HG03280 (cell line): ENCODE measurements around the gene HOXC9.

Source experiments
- ATAC-seq: cut with Tn5 transposase; IDR thresholded peaks from one replicate; pipeline ENCODE4 v1.9.1; 2021; ENCODE audit warnings: mild to moderate bottlenecking, moderate library complexity; ENCODE audit not compliant: unreplicated experiment

The HOXC9 gene

DNA sequence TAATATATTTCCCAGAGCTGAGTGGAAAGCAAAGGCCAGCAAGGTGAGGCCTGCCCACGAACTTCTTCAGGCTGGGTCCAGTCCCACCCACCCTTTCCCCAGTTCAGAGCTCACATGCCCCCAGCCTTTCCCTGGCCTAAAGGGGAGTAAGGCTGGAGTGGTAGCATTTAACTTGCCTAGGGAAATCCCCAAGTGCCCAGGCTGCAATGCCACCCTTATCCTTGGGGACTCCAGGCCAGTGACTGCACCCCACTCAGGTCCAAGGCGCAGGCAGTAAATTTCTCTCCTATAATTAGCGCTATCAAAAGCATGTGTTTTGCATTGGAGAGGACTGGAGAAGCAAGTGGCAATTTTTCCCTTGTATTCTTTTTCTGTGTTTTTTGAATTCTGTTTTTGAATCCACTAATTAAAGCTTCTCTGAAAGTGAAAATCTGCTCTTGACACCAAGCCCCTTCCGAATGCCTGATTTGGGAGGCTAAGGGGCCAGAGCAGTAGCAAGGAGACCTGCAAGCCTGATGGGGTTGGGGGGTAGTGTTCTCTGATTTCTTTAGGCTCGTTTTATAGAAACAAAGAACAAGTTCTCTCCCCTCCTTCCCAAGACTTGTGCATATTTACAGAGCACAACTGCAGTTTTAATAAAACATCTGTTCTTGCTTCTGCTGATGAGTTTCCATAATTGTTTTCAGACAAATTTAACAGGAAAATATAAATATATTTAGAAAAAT, 24.8 kb downstream of the HOXC9 start:
- no peak for ATAC-seq

DNA sequence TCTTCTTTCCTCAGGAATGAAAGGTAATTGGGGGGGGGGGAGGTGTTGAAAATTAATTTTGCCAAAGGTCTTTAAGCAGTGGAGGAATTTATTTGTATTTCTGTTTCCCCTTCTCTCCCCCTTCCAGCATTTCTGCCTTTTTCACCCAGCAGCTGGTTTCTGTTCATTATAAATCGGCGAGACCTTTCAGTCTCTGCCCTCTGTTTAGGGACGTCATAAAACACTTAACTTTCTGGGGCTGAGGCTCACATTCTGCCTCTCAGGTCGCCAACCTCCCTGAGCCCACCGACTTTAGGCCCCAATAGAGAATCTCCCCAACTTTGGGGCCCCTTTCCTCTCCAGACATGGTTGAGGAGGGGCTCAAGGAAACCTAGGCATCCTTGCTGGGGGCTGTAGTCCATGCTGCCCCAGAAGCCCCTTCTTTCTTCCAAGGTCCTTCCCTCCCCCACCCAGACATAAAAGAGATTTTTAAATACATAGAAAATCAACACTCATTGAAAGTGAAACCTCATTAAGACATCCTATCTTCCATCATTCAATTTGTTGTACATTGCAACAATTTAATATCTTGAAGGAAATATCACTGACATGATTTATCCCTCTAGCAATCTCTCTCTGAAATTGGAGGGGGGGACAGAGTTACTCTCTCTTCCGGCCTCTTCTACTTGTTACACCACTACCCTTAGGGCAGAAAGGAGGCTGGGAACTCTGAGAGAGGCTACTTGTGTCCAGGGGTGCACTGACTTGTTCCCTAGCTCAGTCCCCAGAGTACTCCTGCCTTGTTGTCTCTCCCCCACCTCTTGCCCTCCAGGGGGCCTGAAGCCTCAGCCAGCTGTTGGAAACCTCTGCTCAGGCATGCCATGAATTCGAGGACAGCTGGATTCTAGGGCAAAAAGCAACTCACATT, 25.8 kb downstream of the HOXC9 start:
- no peak for ATAC-seq

DNA sequence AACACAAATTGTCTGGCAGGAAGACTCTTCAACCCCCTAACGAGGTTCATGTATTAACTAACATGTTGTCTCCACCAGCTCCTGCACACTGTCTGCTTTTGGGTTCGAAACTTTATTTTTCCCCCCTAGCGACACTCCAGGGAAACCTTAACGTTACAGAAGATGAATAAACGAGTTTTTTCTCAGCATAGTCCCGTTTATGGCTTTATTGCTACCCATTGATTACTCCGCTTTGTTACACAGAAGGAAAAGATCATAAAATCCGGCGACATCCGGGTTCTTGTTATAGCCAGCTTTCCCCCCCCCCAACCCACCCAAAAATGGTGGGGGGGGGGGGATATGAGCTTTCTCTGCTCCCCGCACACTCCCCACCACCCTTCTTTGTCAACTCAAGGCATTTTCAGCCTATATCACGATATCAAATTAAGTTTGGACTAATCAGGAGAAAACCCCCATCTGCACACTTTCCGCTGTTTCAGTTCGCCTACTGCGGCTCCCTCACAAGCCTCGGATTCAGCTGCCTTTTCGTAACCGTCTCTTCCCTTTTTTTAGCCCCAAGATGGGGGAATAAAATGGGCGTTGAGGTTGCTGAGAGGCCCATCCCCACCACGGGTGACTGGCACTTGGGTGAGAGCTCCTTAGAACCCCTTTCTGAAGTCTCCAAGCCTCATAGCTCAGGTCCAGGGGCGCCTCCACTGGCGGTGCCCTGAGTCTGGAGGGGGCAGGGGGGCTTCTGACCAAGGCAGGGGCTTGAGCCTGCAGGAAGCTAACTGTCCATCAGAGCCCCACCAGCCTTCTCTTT, 26.9 kb downstream of the HOXC9 start:
- no peak for ATAC-seq

DNA sequence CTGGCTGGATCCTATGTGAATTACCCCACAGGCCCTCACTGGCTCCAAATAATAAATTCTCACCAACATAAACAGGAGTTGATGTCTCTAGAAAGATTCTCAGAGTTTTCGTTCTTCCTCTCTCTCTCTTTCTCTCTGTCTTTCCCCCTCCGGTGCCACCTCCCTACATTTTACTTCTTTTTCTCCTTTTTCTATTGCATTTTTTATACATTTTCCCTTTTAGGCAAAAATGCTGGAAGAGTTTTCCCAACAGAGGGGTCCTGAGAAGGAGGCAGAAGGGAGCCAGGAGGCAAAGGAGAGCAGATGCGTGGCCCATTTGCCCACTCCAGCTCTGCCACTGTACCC, 27.5 kb downstream of the HOXC9 start:
- ATAC-seq: no peak

DNA sequence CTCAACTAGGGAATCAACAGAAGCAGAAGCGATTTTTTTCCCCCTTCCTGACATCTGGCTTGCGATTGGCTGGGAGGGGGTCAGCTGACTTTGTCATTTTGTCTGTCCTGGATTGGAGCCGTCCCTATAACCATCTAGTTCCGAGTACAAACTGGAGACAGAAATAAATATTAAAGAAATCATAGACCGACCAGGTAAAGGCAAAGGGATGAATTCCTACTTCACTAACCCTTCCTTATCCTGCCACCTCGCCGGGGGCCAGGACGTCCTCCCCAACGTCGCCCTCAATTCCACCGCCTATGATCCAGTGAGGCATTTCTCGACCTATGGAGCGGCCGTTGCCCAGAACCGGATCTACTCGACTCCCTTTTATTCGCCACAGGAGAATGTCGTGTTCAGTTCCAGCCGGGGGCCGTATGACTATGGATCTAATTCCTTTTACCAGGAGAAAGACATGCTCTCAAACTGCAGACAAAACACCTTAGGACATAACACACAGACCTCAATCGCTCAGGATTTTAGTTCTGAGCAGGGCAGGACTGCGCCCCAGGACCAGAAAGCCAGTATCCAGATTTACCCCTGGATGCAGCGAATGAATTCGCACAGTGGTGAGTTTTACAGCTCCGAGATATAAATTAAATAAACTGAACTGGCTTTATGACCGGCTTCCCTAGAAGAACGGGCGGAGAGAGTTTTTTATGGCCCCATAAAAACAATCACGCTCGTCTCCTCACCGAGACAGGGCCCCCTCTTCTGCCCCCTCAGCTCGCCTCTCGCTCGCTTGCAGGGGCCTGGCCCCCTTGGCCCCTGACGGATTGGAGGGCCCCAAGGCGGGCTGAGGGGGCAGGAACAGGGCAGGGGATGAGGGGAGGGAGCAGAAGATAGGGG, 28.6 kb downstream of the HOXC9 start, which contains the start of gene HOXC6:
TSS of gene HOXC6 (plus strand) at position 127 of the 888 bp plus-strand sequence. CDS start at position 209, 82 bp downstream.
- ATAC-seq: no peak

DNA sequence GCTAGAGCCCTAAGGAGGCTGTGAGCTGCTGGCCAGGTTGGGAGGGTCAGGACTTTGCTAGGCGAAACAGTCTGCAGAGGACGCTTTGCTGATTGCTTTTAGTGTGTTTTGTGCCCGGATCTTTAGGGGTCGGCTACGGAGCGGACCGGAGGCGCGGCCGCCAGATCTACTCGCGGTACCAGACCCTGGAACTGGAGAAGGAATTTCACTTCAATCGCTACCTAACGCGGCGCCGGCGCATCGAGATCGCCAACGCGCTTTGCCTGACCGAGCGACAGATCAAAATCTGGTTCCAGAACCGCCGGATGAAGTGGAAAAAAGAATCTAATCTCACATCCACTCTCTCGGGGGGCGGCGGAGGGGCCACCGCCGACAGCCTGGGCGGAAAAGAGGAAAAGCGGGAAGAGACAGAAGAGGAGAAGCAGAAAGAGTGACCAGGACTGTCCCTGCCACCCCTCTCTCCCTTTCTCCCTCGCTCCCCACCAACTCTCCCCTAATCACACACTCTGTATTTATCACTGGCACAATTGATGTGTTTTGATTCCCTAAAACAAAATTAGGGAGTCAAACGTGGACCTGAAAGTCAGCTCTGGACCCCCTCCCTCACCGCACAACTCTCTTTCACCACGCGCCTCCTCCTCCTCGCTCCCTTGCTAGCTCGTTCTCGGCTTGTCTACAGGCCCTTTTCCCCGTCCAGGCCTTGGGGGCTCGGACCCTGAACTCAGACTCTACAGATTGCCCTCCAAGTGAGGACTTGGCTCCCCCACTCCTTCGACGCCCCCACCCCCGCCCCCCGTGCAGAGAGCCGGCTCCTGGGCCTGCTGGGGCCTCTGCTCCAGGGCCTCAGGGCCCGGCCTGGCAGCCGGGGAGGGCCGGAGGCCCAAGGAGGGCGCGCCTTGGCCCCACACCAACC, 29.8 kb downstream of the HOXC9 start:
- ATAC-seq: no peak

DNA sequence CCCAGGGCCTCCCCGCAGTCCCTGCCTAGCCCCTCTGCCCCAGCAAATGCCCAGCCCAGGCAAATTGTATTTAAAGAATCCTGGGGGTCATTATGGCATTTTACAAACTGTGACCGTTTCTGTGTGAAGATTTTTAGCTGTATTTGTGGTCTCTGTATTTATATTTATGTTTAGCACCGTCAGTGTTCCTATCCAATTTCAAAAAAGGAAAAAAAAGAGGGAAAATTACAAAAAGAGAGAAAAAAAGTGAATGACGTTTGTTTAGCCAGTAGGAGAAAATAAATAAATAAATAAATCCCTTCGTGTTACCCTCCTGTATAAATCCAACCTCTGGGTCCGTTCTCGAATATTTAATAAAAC, 30.5 kb downstream of the HOXC9 start:
- ATAC-seq: no peak

DNA sequence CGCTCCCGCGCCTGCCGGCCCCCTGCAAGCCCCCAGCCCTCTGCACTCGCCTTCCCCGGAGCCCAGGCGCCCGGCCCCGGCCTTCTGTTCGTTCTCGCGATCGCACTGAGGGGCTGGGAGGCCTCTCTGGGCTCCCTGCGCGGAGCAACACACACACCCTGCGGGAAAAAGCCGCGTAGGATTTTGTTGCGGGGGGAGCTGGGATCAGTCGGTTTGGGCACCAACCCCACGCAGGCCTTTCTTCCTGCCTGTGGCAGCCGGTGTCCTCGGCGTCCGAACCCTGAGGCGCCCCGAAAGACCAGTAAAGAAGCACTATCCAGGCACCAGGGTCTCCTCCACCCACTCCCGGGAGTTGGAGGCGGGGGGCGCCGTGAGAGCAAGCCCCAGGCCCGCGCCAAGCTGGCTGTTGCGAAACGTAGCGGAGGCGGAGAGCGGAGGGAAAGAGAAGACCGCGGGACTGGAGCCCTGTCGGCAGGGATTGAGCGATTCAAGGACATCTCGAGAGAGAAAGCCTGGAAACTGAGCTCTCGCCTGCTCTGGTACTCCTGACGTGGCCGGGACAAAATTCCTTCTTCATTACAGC, 31.0 kb downstream of the HOXC9 start:
- no peak for ATAC-seq

DNA sequence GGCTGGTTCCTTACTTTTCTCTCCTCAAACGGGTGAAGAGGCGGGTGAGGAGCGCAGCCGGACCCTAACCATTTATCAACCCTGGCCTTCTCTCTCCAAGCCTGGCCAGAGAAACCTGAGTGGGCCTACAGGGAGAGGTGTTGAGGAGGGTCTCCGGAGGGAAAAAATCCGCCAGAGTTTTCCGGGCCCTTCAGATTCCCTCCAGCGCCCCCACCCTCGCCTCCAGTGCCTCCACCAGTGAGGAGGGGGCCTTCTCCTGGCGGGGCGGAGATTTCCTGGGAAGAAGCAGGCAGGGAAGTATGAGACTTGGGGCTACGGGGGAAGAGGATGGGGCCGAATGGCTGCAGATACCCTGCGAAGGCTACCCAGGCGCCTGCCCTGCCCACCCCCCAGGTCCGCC, 31.5 kb downstream of the HOXC9 start:
- ATAC-seq: no peak

DNA sequence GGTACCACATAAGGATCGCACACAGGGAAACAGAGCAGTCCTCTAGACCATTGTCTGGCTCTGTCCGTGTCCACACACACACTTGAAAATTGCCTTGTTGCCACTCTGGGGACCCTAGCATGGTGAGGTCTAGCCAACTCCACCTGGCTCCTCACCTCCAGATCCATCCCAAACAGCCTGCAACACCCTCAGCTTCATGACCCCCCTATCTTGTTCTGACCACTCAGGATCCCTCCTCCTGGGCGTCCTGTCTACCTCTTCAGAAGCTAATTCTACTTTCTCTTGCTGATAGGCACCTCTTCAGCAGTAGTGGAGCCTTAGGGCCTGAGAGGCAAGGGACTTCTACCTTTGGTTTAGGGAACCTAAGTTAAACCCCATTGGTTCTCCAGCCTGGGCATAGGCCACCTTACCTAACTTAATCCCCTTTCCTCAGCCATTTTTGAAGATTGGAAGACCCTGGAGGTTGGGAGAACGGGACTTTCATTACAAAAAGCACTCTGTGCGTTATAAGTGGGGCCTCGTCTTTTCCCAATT, 32.2 kb downstream of the HOXC9 start:
- no peak for ATAC-seq

DNA sequence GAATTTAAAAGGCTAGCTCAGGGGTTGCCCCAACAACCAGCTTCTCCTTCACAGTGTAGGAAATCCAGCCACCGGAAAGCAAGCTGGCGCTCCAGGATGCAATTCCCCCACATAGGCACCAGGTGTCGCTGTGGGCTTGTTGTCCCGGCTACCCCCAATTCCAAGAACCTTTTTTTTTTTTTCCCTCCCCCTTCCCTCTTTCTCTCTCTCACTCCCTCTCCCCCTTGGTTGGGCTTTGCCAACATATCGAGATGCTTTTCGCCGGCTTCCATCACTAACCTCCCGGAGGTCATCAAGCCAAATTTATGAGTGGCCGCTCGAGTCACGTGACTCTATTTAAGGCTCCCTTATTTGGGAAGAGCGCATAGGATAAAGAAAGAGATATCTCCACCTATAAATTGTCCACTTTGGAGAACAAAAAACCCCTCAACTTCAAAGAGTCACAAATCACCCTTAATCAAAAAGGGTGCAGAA, 32.7 kb downstream of the HOXC9 start, which contains the start of gene HOXC5:
TSS of gene HOXC5 (plus strand) at position 424 of the 474 bp plus-strand sequence. CDS start 73 bp downstream, outside the sequence.
- no peak for ATAC-seq

DNA sequence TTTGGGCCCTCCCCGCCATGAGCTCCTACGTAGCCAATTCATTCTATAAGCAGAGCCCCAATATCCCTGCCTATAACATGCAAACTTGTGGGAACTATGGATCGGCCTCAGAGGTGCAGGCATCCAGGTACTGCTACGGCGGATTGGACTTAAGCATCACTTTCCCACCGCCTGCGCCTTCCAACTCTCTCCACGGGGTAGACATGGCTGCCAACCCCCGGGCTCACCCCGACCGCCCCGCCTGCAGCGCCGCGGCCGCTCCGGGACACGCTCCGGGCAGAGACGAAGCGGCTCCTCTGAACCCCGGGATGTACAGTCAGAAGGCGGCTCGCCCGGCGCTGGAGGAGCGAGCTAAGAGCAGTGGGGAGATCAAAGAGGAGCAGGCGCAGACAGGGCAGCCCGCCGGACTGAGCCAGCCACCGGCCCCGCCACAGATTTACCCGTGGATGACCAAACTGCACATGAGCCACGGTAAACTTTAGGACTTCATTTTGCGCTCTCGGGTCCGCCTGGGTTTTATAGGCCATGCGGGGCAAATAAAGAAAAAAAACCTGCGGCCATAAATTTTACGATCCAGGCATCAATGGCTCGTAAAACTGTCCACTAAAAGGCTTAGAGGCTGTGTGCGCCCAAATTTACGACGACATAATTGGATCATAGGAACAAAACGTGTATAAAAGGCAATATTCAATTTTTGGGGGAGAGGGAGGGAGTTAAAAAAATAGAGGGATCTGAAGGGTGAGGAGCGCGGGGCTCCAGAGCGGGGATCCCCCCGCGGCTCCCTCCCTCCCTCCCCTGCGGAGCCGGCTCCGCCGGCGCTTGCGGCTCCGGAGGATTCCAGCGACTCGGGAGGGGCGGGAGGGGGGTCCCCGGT, 33.4 kb downstream of the HOXC9 start:
- no peak for ATAC-seq

DNA sequence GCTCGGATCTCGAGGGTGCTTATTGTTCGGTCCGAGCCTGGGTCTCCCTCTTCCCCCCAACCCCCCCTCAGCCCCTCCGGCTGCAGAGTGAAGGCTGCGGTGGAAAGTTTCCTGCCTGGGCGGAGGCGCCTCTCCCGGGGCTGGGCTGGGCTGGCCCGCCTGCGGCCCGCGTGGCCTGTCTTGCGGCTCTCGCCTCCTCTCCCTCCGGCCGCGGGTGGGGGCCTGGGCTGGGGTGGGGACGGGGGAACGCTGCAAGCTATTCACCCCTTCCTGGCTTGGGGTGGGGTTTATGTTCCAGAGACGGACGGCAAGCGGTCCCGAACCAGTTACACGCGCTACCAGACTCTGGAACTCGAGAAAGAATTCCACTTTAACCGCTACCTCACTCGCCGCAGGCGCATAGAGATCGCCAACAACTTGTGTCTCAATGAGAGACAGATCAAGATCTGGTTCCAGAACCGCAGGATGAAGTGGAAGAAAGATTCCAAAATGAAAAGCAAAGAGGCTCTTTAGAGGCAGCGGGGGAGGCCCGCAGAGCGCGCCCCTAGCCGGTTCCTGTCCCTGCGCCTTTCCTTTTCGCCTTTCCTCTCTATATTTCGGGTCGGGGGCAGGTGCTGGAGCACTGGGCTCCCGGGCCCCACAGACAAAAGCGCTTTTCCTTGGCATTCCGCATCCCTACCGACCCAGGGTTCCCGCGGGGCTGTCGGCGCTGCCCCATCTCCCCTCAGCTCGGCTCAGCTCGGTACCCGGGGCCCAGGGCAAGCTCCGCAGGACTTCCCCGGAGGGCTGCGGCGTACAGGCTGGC, 34.2 kb downstream of the HOXC9 start:
- ATAC-seq: no peak

DNA sequence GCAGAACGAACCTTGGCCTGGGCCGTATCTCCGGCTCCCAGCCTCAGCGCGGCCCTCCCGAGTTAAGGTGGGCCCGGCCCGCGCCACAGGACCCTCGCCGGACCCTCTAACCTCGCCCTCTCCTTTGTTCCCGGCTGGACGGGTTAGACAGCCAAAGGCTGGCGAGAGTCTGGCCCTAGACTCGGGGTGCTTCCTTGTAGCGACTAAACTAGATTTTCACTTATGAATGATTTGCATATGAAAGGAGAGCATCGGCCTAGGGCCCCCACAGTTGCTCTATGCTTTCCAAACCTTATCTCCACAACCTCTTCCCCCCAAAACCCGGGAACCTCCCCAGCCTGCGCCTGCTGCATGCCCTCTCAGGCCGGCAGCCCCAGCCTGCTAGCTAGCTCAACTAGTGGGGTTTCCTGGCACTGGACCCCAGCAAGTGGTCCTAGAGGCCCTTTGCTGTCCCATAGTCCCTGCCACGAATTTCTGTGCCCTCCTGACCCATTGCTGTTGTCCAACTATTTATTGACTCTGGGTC, 34.9 kb downstream of the HOXC9 start:
- ATAC-seq: no peak

DNA sequence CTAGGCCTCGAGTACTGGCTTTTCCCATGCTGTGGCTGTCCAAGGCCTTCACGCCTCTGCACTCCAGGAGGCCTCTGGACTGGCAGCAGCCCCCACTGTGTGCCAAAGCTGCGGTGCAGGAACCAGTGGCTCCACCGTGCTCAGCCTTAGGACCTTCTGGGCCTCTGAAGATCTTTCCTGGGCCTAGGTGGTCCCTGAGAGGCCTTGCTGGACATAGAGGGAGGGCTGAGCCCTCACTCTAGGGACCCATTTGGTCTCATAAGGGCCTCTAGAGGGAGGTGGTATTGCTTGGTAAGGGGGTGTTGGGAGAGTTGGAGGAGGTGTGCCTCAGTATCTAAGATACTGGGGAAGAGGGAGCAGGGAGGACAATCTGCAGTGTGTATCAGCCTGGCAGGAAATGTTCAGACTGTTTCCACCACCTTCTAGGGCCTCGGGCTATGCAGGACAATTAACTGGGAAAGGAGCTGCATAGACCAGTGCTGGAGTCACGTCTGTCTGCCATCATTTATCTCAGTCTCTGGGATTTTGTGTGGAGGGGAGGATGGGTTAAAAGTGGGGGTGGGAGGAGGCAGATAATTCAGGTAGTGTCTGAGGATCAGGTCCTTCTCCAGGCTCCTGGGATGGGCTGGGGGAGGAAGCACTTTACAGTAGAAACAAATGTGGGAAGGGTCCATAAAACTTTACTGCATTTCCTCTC, 35.8 kb downstream of the HOXC9 start:
- no peak for ATAC-seq
